Hepatocyte (in vitro differentiated cells): ENCODE results near the gene MTAP.

Experiments used
- CTCF ChIP-seq: fragments of 200-600 bp; sonication (generic); IDR thresholded peaks from 2 replicates; pipeline ENCODE4 v1.5.1; 2016; ENCODE audit warnings: antibody characterized with exemption, mild to moderate bottlenecking; ENCODE audit not compliant: poor library complexity
- EZH2 ChIP-seq: fragments of 200-600 bp; sonication (generic); IDR thresholded peaks from 2 replicates; pipeline ENCODE4 v1.6.1; 2016; ENCODE audit warnings: antibody characterized with exemption, mild to moderate bottlenecking, borderline replicate concordance
- EZH2phosphoT487 ChIP-seq: fragments of 200-600 bp; sonication (generic); IDR thresholded peaks from one replicate; pipeline ENCODE4 v1.6.1; 2018; ENCODE audit warnings: antibody characterized with exemption, mild to moderate bottlenecking, low read depth, moderate library complexity; ENCODE audit not compliant: unreplicated experiment, severe bottlenecking

- TF ChIP-seq CTCF = no peak
- TF ChIP-seq EZH2 = no peak
- TF ChIP-seq EZH2phosphoT487 = no peak
These were observed 24.1 kb upstream of the MTAP start for GRCh38 chr9:21778304-21778703.
